ENCODE measurements around the gene PRKCD. TPM values are rescaled to one million over a fixed set of nuclear protein-coding genes. Genes with fewer than 3 reads are reported as not detected.

Gene PRKCD
- total RNA-seq, 1 experiment from 2014 or later: 30.9 TPM

DNA sequence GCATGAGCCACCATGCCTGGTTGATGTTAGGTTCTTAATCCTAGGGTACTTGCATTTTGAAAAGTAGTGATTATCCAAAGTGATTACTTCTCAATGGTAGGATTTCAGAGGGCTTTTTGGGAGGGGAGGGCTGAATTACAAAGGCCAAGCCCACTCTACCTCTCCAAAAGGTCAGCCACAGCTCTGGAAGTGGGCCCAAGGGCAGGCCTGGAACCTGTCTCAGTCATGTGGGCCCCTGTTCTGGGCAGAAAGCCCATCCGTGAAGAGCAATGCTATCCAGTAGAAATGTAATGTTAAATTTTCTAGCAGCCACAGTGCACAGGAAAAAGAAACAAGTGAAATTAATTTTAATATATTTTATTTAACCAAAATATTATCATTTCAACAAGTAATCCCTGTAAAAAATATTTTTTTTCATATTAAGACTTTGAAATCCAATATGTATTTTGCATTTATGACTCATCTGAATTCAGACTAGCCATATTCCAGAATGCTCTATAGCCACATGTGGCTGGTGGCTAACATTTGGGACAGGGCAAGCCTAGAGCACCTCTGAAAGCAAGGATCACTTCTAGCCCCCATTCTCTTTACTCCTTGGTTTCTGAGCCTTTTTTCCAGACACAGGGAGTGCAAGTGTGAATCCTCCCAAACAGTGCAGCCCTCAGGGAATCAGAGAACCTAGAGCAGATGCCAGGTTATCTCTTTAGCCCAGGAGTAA, 47.6 kb upstream of the PRKCD start:
- Histone ChIP-seq H3K9me3 (no peaks in the 10 kb centered on the region), H3K4me1 (no peaks in the 10 kb centered on the region), H3K4me3 (ENCODE audit: low read depth, low read length) (no peak overlapping the region), H3K27me3 (replicated peaks; ENCODE audit: control insufficient read depth, insufficient read depth, low read length) (no peaks in the 10 kb centered on the region), H3K36me3 (ENCODE audit: control insufficient read depth, insufficient read depth, low read length) (no peaks in the 10 kb centered on the region)
- Mint-ChIP-seq H3K36me3 (ENCODE audit: insufficient read depth, unreplicated experiment) (peaks cover 28% of the 10 kb centered on the region), H3K27ac (ENCODE audit: unreplicated experiment) (no peak overlapping the region), H3K27me3 (ENCODE audit: insufficient read depth, unreplicated experiment) (no peaks in the 10 kb centered on the region), H3K4me3 (ENCODE audit: unreplicated experiment) (no peak overlapping the region), H3K9me3 (ENCODE audit: unreplicated experiment) (no peaks in the 10 kb centered on the region), H3K4me1 (ENCODE audit: low read depth, unreplicated experiment) (no peaks in the 10 kb centered on the region)
- no peak for DNase-seq
- intact Hi-C loops (cut with micrococcal nuclease; ENCODE audit: unreplicated experiment): loop anchor here (1.0 to 10.0 kb wide), 3 partner anchors 49 to 161 kb away; partner anchors contain the start of gene PRKCD
- ChIA-PET POLR2A (no interaction called here), CTCF (interaction anchor here (0.9 to 3.1 kb wide), 5 partner anchors 12 to 117 kb away, joined by 3 to 30 read pairs (median 4); no protein-coding TSS in a partner anchor)
- no TSS peak for BruUV-seq (replicated peaks)
- TF ChIP-seq, protein P1, sequence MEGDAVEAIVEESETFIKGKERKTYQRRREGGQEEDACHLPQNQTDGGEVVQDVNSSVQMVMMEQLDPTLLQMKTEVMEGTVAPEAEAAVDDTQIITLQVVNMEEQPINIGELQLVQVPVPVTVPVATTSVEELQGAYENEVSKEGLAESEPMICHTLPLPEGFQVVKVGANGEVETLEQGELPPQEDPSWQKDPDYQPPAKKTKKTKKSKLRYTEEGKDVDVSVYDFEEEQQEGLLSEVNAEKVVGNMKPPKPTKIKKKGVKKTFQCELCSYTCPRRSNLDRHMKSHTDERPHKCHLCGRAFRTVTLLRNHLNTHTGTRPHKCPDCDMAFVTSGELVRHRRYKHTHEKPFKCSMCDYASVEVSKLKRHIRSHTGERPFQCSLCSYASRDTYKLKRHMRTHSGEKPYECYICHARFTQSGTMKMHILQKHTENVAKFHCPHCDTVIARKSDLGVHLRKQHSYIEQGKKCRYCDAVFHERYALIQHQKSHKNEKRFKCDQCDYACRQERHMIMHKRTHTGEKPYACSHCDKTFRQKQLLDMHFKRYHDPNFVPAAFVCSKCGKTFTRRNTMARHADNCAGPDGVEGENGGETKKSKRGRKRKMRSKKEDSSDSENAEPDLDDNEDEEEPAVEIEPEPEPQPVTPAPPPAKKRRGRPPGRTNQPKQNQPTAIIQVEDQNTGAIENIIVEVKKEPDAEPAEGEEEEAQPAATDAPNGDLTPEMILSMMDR (IDR thresholded peaks at IDR 0.05; ENCODE audit: insufficient read depth in 1 of 2, low read depth in 1 of 2, low read length in 1 of 2, severe bottlenecking in 1 of 2, unreplicated experiment in 1 of 2): no peak

DNA sequence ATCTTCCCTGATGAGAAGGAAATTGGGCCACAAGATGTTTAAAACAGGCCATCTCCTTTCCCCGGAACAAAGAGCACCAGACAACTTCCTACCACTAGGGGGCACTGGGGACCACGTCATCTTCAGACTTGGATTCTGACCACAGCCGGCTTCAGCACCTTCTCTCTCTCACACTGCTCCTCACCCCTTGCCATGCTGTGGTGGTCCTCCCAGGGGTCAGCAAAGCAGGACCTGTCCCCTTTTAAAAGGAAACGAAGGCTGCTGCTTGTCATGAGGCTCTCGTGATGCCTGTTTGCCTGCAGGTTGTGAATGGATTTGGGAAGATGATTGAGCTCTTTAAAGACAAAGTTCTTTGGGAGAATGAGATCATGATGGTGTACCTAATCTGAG, 47.0 kb upstream of the PRKCD start:
- H3K27me3 Mint-ChIP-seq (ENCODE audit: insufficient read depth, unreplicated experiment): no peaks in the 10 kb centered on the region
- no peaks in the 10 kb centered on the region for H3K36me3 ChIP-seq (ENCODE audit: control insufficient read depth, insufficient read depth, low read length)
- DNase-seq: peak; percentile 75 to 82
- peaks cover 22% of the 10 kb centered on the region for H3K36me3 Mint-ChIP-seq (ENCODE audit: insufficient read depth, unreplicated experiment)
- BruUV-seq (replicated peaks): no TSS peak
- no peaks in the 10 kb centered on the region for H3K9me3 Mint-ChIP-seq (ENCODE audit: unreplicated experiment)
- H3K27ac Mint-ChIP-seq (ENCODE audit: unreplicated experiment): no peak overlapping the region
- no peak overlapping the region for H3K4me3 Mint-ChIP-seq (ENCODE audit: unreplicated experiment)
- H3K4me3 ChIP-seq (ENCODE audit: low read depth, low read length): no peak overlapping the region
- no peaks in the 10 kb centered on the region for H3K4me1 Mint-ChIP-seq (ENCODE audit: low read depth, unreplicated experiment)
- intact Hi-C loops (cut with micrococcal nuclease; ENCODE audit: unreplicated experiment): loop anchor here (1.0 to 10.0 kb wide), 3 partner anchors 48 to 161 kb away; partner anchors contain the start of gene PRKCD
- TF ChIP-seq, protein P1 (IDR thresholded peaks at IDR 0.05; ENCODE audit: insufficient read depth in 1 of 2, low read depth in 1 of 2, low read length in 1 of 2, severe bottlenecking in 1 of 2, unreplicated experiment in 1 of 2): peak; percentile 85 to 89
- POLR2A ChIA-PET: no interaction called here
- no peaks in the 10 kb centered on the region for H3K4me1 ChIP-seq
- CTCF ChIA-PET: interaction anchor here (0.7 to 3.1 kb wide), 6 partner anchors 11 to 116 kb away, joined by 3 to 30 read pairs (median 4); no protein-coding TSS in a partner anchor
- no peaks in the 10 kb centered on the region for H3K27me3 ChIP-seq (replicated peaks; ENCODE audit: control insufficient read depth, insufficient read depth, low read length)
- H3K9me3 ChIP-seq: no peaks in the 10 kb centered on the region

DNA sequence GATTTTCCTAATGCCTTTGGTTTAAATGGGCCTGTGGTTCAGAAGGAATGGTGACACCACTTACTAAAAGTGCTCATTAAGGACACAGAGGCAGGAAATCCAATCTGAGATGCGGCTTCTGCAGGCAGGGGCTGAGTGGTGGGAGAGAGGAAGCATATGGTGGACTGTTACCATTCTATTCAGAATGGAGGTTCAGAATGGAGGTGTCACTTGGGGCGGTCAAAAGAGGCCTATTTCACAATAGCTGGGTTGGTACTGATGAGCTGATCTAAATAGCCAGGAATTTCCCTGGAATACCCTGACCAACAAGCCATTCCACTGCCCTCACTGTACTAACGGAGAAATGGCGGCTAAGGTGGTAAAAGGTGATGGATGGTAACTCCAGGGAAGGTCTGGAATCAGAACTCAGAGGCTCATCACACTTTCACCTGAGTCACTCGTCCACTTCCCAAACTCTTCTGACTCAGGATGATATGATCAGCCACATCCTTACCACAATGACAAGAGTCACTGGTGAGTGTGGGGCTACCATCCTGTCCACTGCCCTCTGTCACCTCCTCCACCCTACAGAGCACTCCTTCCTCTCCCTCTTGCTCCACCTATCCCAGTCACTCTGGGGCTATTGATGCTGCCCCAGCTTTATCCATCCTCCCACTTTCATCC, 46.5 kb upstream of the PRKCD start:
- Mint-ChIP-seq H3K36me3 (ENCODE audit: insufficient read depth, unreplicated experiment) (peaks cover 18% of the 10 kb centered on the region), H3K9me3 (ENCODE audit: unreplicated experiment) (no peaks in the 10 kb centered on the region), H3K27ac (ENCODE audit: unreplicated experiment) (no peak overlapping the region), H3K27me3 (ENCODE audit: insufficient read depth, unreplicated experiment) (no peaks in the 10 kb centered on the region), H3K4me3 (ENCODE audit: unreplicated experiment) (no peak overlapping the region), H3K4me1 (ENCODE audit: low read depth, unreplicated experiment) (no peaks in the 10 kb centered on the region)
- no TSS peak for BruUV-seq (replicated peaks)
- no peaks in the 10 kb centered on the region for H3K9me3 ChIP-seq
- intact Hi-C loops (cut with micrococcal nuclease; ENCODE audit: unreplicated experiment): loop anchor here (1.0 to 10.0 kb wide), 3 partner anchors 48 to 160 kb away; partner anchors contain the start of gene PRKCD
- TF ChIP-seq, protein P1 (IDR thresholded peaks at IDR 0.05; ENCODE audit: insufficient read depth in 1 of 2, low read depth in 1 of 2, low read length in 1 of 2, severe bottlenecking in 1 of 2, unreplicated experiment in 1 of 2): no peak
- no peaks in the 10 kb centered on the region for H3K27me3 ChIP-seq (replicated peaks; ENCODE audit: control insufficient read depth, insufficient read depth, low read length)
- no peaks in the 10 kb centered on the region for H3K4me1 ChIP-seq
- no peaks in the 10 kb centered on the region for H3K36me3 ChIP-seq (ENCODE audit: control insufficient read depth, insufficient read depth, low read length)
- H3K4me3 ChIP-seq (ENCODE audit: low read depth, low read length): no peak overlapping the region
- ChIA-PET CTCF (interaction anchor here (0.5 to 3.1 kb wide), 8 partner anchors 11 to 116 kb away, joined by 3 to 30 read pairs (median 3); no protein-coding TSS in a partner anchor), POLR2A (no interaction called here)
- no peak for DNase-seq

Data from Caco-2 (cell line).